ENCODE results near the gene TPRX2.
"Not testable (repeated sequence)": the region's sequence is repeated elsewhere in the genome, so short reads cannot be mapped to it uniquely, and the experiment has no call there.

TPRX2 gene

GRCh38 chr19:47858646-47859285 is at the start of gene TPRX2:
TSS of gene TPRX2 (plus strand) at chr19:47859235. CDS start at chr19:47859247, 12 bp downstream.
- not testable (repeated sequence) for DNase-seq (ENCODE audit: low read depth)

- DNase-seq (ENCODE audit: low read depth) = peak; percentile 55
Measured at GRCh38 chr19:47813304-47813994, 45.6 kb upstream of the TPRX2 start.

GRCh38 chr19:47813995-47814328 is 45.1 kb upstream of the TPRX2 start:
- no peak for DNase-seq (ENCODE audit: low read depth)

GRCh38 chr19:47816270-47816669 is 42.8 kb upstream of the TPRX2 start:
- DNase-seq (ENCODE audit: low read depth) = not testable (repeated sequence)

- not testable (repeated sequence) for DNase-seq (ENCODE audit: low read depth)
Measured at GRCh38 chr19:47818221-47818620, 40.8 kb upstream of the TPRX2 start.

- no peak for DNase-seq (ENCODE audit: low read depth)
Measured at GRCh38 chr19:47819858-47820257, 39.2 kb upstream of the TPRX2 start.

GRCh38 chr19:47820410-47820809 is 38.6 kb upstream of the TPRX2 start:
- no peak for DNase-seq (ENCODE audit: low read depth)

- no peak for DNase-seq (ENCODE audit: low read depth)
Measured at GRCh38 chr19:47821460-47822020, 37.5 kb upstream of the TPRX2 start, which contains the start of gene CRX. TSS of gene CRX (plus strand) at chr19:47821937. CDS start at chr19:47834444, 12,507 bp downstream.

GRCh38 chr19:47824396-47824795 is 34.6 kb upstream of the TPRX2 start:
- no peak for DNase-seq (ENCODE audit: low read depth)

- no peak for DNase-seq (ENCODE audit: low read depth)
Measured at GRCh38 chr19:47826800-47827199, 32.2 kb upstream of the TPRX2 start.

- DNase-seq (ENCODE audit: low read depth) = no peak
Measured at GRCh38 chr19:47832723-47833122, 26.3 kb upstream of the TPRX2 start.

- no peak for DNase-seq (ENCODE audit: low read depth)
Measured at GRCh38 chr19:47836038-47836437, 23.0 kb upstream of the TPRX2 start.

GRCh38 chr19:47839411-47839810 is 19.6 kb upstream of the TPRX2 start:
- DNase-seq (ENCODE audit: low read depth) = no peak

GRCh38 chr19:47839913-47840312 is 19.1 kb upstream of the TPRX2 start:
- DNase-seq (ENCODE audit: low read depth) = no peak

- no peak for DNase-seq (ENCODE audit: low read depth)
Measured at GRCh38 chr19:47842941-47843340, 16.1 kb upstream of the TPRX2 start.

- no peak for DNase-seq (ENCODE audit: low read depth)
Measured at GRCh38 chr19:47848425-47848822, 10.6 kb upstream of the TPRX2 start.

GRCh38 chr19:47848823-47849473 is 10.1 kb upstream of the TPRX2 start:
- no peak for DNase-seq (ENCODE audit: low read depth)

- DNase-seq (ENCODE audit: low read depth) = no peak
Measured at GRCh38 chr19:47853003-47853402, 6.0 kb upstream of the TPRX2 start.

- DNase-seq (ENCODE audit: low read depth) = no peak
Measured at GRCh38 chr19:47854459-47854858, 4.6 kb upstream of the TPRX2 start.

GRCh38 chr19:47858231-47858630 is 804 bp upstream of the TPRX2 start:
- not testable (repeated sequence) for DNase-seq (ENCODE audit: low read depth)

- not testable (repeated sequence) for DNase-seq (ENCODE audit: low read depth)
Measured at GRCh38 chr19:47859838-47860237, 803 bp downstream of the TPRX2 start.

GRCh38 chr19:47860602-47861297 is 1.7 kb downstream of the TPRX2 start:
- no peak for DNase-seq (ENCODE audit: low read depth)

Measured in stimulated activated CD8-positive, alpha-beta memory T cell treated with anti-CD3 and anti-CD28 coated beads, Interleukin-12 subunit alpha, Interleukin-12 subunit beta, amount 100 ng/mL, for 1 hour (primary cell).